K562 (cell line): ENCODE data around the gene MXRA7. TPM values are rescaled to one million over a fixed set of nuclear protein-coding genes. Genes with fewer than 3 reads are reported as not detected.

Source experiments
- ATAC-seq: fragments of 200-7000 bp; cut with Tn5 transposase; 3 replicates; pipeline ENCODE4 v1.9.1; 2020; ENCODE audit warnings: moderate library complexity
- BruUV-seq: library from RNA; stranded (reverse); fragments of 400-500 nt; replicated peaks from 2 replicates; lab custom pipeline; 2021; lab: Mats Ljungman, UMichigan
- CTCF ChIA-PET: fragments of 300-600 bp; formaldehyde crosslinking; extraction: SDS; loops from one replicate; lab custom pipeline; 2021; ENCODE audit warnings: low intra/inter-chr PET ratio; lab: Yijun Ruan, JAX
- POLR2A ChIA-PET: fragments of 300-600, 350-650 bp; sonication (Branson Sonifier 250); formaldehyde crosslinking; extraction: SDS; loops from one replicate; lab custom pipeline; 2021; ENCODE audit warnings: antibody characterized with exemption, inconsistent platforms; lab: Yijun Ruan, JAX
- DNase-seq, 4 experiments: peaks; one replicate each; pipeline versions ENCODE4 v3.0.0 to v3.0.0-alpha.2; 2011 to 2018; ENCODE audit warnings: low spot score in 3 of 4, mixed read lengths in 3 of 4; ENCODE audit errors: extremely low read depth in 1 of 4
- FAIRE-seq: peaks from 2 replicates; lab custom pipeline; 2011; peaks lifted over from hg19 to GRCh38; lab: Jason Lieb, UNC
- H2AFZ ChIP-seq: 2 replicates; pipeline ENCODE4 v1.6.0; 2011; ENCODE audit warnings: low read depth, low read length, control low read depth, inconsistent platforms
- H3K27ac ChIP-seq: fragments of 200-600 bp; 3 replicates; pipeline ENCODE4 v1.8.0; 2011; ENCODE audit warnings: low read depth, mild to moderate bottlenecking, control low read depth, inconsistent platforms, low read length, moderate library complexity, mixed read lengths; ENCODE audit errors: extremely low read depth
- H3K27me3 ChIP-seq, 2 experiments: fragments of 300-600 bp in 1 of 2; 2 replicates in 1 of 2; 3 replicates in 1 of 2; pipeline versions ENCODE4 v1.6.0 to v1.8.0; 2011; ENCODE audit warnings: inconsistent platforms in 2 of 2, low read length in 2 of 2, mild to moderate bottlenecking in 1 of 2, mixed read lengths in 1 of 2, moderate library complexity in 1 of 2; ENCODE audit not compliant: control insufficient read depth in 2 of 2, insufficient read depth in 2 of 2
- H3K36me3 ChIP-seq: fragments of 300-600 bp; 3 replicates; pipeline ENCODE4 v1.8.0; 2011; ENCODE audit warnings: mild to moderate bottlenecking, low read length, inconsistent platforms; ENCODE audit not compliant: control insufficient read depth, insufficient read depth
- H3K4me1 ChIP-seq, 2 experiments: fragments of 200-600 bp in 1 of 2; replicated peaks in 1 of 2; 2 replicates in 1 of 2; 3 replicates in 1 of 2; pipeline versions ENCODE4 v1.5.1 to v1.8.0; 2011; ENCODE audit warnings: inconsistent platforms in 2 of 2, low read length in 2 of 2, mild to moderate bottlenecking in 1 of 2, mixed read lengths in 1 of 2, moderate library complexity in 1 of 2; ENCODE audit not compliant: control insufficient read depth in 2 of 2, insufficient read depth in 2 of 2
- H3K4me2 ChIP-seq: 2 replicates; pipeline ENCODE4 v1.6.1; 2011; ENCODE audit warnings: low read length, control low read depth, inconsistent platforms, mixed read lengths; ENCODE audit not compliant: insufficient read depth
- H3K4me3 ChIP-seq: fragments of 200-600 bp; sonication (generic), shearing (Covaris generic); 2 replicates; pipeline ENCODE4 v1.5.1; 2016; ENCODE audit warnings: control low read depth, inconsistent platforms
- H3K79me2 ChIP-seq: fragments of 200-600 bp; 3 replicates; pipeline ENCODE4 v1.8.0; 2011; ENCODE audit warnings: low read length, inconsistent platforms; ENCODE audit not compliant: control insufficient read depth, insufficient read depth
- H3K9ac ChIP-seq, 2 experiments: 2 replicates each; pipeline versions ENCODE4 v1.6.0 to v1.6.1; 2011; ENCODE audit warnings: low read depth in 2 of 2, low read length in 2 of 2, control low read depth in 1 of 2, inconsistent platforms in 1 of 2, mild to moderate bottlenecking in 1 of 2, mixed read lengths in 1 of 2; ENCODE audit not compliant: insufficient read depth in 1 of 2
- H3K9me1 ChIP-seq: one replicate; pipeline ENCODE4 v1.6.0; 2011; ENCODE audit warnings: inconsistent platforms, mild to moderate bottlenecking, low read length, moderate library complexity; ENCODE audit not compliant: control insufficient read depth, insufficient read depth
- H3K9me3 ChIP-seq: replicated peaks from 2 replicates; pipeline ENCODE4 v1.5.1; 2011; ENCODE audit warnings: low read depth, low read length, inconsistent platforms; ENCODE audit not compliant: control insufficient read depth, insufficient read depth
- H4K20me1 ChIP-seq: replicated peaks from 2 replicates; pipeline ENCODE4 v1.6.1; 2011; ENCODE audit warnings: low read length, inconsistent platforms, mixed read lengths; ENCODE audit not compliant: control insufficient read depth, insufficient read depth
- ASH1L ChIP-seq: fragments of 450-650 bp; IDR thresholded peaks from 2 replicates; pipeline ENCODE4 v1.6.1; 2018; ENCODE audit warnings: borderline replicate concordance, mild to moderate bottlenecking, low read depth; ENCODE audit not compliant: partially characterized antibody
- BRD9 ChIP-seq: fragments of 450-650 bp; IDR thresholded peaks from 2 replicates; pipeline ENCODE4 v1.6.1; 2018; ENCODE audit warnings: low read depth; ENCODE audit not compliant: partially characterized antibody
- EHMT2 ChIP-seq: fragments of 450-650 bp; IDR thresholded peaks from 2 replicates; pipeline ENCODE4 v1.6.1; 2018; ENCODE audit warnings: antibody characterized with exemption
- HMG20A ChIP-seq: fragments of 450-650 bp; formaldehyde crosslinking; conservative IDR thresholded peaks from 2 replicates; pipeline ENCODE4 v1.4.0; 2020; ENCODE audit warnings: mild to moderate bottlenecking, mixed read lengths
- PCBP1 ChIP-seq: fragments of 200-400 bp; formaldehyde crosslinking; IDR thresholded peaks from 2 replicates; pipeline ENCODE4 v1.6.1; 2018; ENCODE audit warnings: mild to moderate bottlenecking, low read depth, low read length; ENCODE audit not compliant: poor library complexity, severe bottlenecking
- PPARD ChIP-seq: fragments of 250-450 bp; sonication (Bioruptor Pico); IDR thresholded peaks from 2 replicates; pipeline ENCODE4 v1.8.0; 2022; ENCODE audit warnings: inconsistent platforms, mild to moderate bottlenecking, moderate library complexity
- SRF ChIP-seq, 2 experiments: fragments of 250-450, 450-650 bp in 1 of 2; sonication (Bioruptor Pico) in 1 of 2; sonication (generic) in 1 of 2; formaldehyde crosslinking; IDR thresholded peaks; 2 replicates each; pipeline versions ENCODE4 v1.5.0 to v1.5.1; 2020 to 2022; ENCODE audit warnings: mild to moderate bottlenecking in 1 of 2, missing genetic modification reagents in 1 of 2
- TCFL5 ChIP-seq: fragments of 250-450 bp; sonication (Bioruptor Pico); conservative IDR thresholded peaks from 2 replicates; pipeline ENCODE4 v1.6.1; 2021; ENCODE audit warnings: mild to moderate bottlenecking, moderate library complexity, matching md5 sums
- ZNF785 ChIP-seq: fragments of 250-450 bp; sonication (Bioruptor Pico); IDR thresholded peaks from 2 replicates; pipeline ENCODE4 v1.4.0; 2020; ENCODE audit warnings: mild to moderate bottlenecking
- WGBS: fragments of 100-300 bp; shearing (Covaris generic); methylation state at CpG from one replicate; pipeline ENCODE4 v1.1.6; 2016; ENCODE audit warnings: low coverage, mixed read lengths; ENCODE audit not compliant: insufficient coverage; ENCODE audit errors: missing lambda C conversion rate; 5-methylcytosine and 5-hydroxymethylcytosine counted together
- in situ Hi-C: fragments of 300-500 bp; cut with MboI; formaldehyde crosslinking; loops from 4 replicates; pipeline ENCODE4 v1.15.0; 2018; ENCODE audit warnings: inconsistent platforms, mixed read lengths
- intact Hi-C: fragments of 100-400 bp; cut with micrococcal nuclease; formaldehyde crosslinking; loops from 2 replicates; pipeline ENCODE4 v1.14.2; 2022
- polyA plus RNA-seq, 8 experiments: library from polyadenylated mRNA; depleted of rRNA in 4 of 8; stranded (reverse) in 5 of 8; unstranded in 3 of 8; fragments of >200 nt; fragmentation: Nextera tagmentation in 2 of 8; fragmentation: Illumina TruSeq in 1 of 8; extraction: Ambion mirVana in 2 of 8; extraction: Trizol in 1 of 8; gene quantifications; 2 replicates each; pipeline versions ENCODE4 v1.2.1 to v1.2.3, GENCODE V29; 2011 to 2014; ENCODE audit warnings: inconsistent platforms in 1 of 8, missing spikeins in 1 of 8
- total RNA-seq, 7 experiments: library from RNA; depleted of rRNA in 6 of 7; stranded (reverse); fragments of >200 nt in 6 of 7; fragmentation: Illumina TruSeq in 2 of 7; extraction: Trizol in 2 of 7; gene quantifications; 2 replicates each; pipeline versions ENCODE4 v1.2.1 to v1.2.3, GENCODE V29; 2011 to 2021; ENCODE audit warnings: low replicate concordance in 1 of 7
- TF ChIP-seq, protein P1 (sequence below), 2 experiments: fragments of 150-350 bp in 1 of 2; IDR thresholded peaks; 2 replicates each; pipeline ENCODE4 v1.6.1; 2012 to 2016; ENCODE audit warnings: low read depth in 2 of 2, low read length in 2 of 2, mild to moderate bottlenecking in 1 of 2, moderate library complexity in 1 of 2
- TF ChIP-seq, protein P2 (sequence below): fragments of 250-450 bp; sonication (Bioruptor Pico); IDR thresholded peaks from 2 replicates; pipeline ENCODE4 v1.8.0; 2022; ENCODE audit warnings: inconsistent platforms
- TF ChIP-seq, protein P3 (sequence below): fragments of 450-650 bp; formaldehyde crosslinking; conservative IDR thresholded peaks from 2 replicates; pipeline ENCODE4 v1.4.0; 2022; ENCODE audit warnings: mild to moderate bottlenecking, missing genetic modification characterization

The MXRA7 gene
- total and polyA plus RNA-seq, 9 of the 15 experiments (the other 6 are each of a cell fraction or from before 2014, with no cell fraction given), result 2.6 to 38.4 (median 14.3) TPM

DNA sequence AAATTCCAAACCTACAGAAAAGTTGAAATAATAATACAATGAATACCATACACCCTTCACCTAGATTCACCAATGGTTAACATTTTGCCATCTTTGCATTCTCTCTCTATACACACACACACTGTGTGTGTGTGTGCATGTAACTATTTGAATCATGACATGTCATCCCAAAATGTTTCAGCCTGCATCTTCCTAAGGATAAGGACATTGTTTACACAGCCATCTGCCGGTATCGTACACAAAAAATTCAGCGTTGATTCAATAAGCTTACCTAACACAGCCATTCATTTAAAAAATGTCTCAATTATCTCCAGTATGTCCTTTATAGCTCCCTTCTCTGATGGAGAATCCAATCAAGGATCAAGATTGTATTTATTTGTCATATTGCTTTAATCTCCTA is 3.9 kb downstream of the MXRA7 start:
- TF ChIP-seq ASH1L, result no peak
- no peak for TF ChIP-seq TCFL5
- no peak for TF ChIP-seq EHMT2
- no peak for TF ChIP-seq HMG20A
- TF ChIP-seq PPARD (CRISPR knock-in tag), result no peak
- TF ChIP-seq, protein P1, sequence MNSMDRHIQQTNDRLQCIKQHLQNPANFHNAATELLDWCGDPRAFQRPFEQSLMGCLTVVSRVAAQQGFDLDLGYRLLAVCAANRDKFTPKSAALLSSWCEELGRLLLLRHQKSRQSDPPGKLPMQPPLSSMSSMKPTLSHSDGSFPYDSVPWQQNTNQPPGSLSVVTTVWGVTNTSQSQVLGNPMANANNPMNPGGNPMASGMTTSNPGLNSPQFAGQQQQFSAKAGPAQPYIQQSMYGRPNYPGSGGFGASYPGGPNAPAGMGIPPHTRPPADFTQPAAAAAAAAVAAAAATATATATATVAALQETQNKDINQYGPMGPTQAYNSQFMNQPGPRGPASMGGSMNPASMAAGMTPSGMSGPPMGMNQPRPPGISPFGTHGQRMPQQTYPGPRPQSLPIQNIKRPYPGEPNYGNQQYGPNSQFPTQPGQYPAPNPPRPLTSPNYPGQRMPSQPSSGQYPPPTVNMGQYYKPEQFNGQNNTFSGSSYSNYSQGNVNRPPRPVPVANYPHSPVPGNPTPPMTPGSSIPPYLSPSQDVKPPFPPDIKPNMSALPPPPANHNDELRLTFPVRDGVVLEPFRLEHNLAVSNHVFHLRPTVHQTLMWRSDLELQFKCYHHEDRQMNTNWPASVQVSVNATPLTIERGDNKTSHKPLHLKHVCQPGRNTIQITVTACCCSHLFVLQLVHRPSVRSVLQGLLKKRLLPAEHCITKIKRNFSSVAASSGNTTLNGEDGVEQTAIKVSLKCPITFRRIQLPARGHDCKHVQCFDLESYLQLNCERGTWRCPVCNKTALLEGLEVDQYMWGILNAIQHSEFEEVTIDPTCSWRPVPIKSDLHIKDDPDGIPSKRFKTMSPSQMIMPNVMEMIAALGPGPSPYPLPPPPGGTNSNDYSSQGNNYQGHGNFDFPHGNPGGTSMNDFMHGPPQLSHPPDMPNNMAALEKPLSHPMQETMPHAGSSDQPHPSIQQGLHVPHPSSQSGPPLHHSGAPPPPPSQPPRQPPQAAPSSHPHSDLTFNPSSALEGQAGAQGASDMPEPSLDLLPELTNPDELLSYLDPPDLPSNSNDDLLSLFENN (IDR thresholded peaks at IDR 0.05; ENCODE audit: low read depth in 2 of 2, low read length in 2 of 2), result no peak
- no peak for TF ChIP-seq SRF (CRISPR knock-in tag; IDR thresholded peaks at IDR 0.05)
- no peak for TF ChIP-seq PCBP1
- TF ChIP-seq, protein P2, sequence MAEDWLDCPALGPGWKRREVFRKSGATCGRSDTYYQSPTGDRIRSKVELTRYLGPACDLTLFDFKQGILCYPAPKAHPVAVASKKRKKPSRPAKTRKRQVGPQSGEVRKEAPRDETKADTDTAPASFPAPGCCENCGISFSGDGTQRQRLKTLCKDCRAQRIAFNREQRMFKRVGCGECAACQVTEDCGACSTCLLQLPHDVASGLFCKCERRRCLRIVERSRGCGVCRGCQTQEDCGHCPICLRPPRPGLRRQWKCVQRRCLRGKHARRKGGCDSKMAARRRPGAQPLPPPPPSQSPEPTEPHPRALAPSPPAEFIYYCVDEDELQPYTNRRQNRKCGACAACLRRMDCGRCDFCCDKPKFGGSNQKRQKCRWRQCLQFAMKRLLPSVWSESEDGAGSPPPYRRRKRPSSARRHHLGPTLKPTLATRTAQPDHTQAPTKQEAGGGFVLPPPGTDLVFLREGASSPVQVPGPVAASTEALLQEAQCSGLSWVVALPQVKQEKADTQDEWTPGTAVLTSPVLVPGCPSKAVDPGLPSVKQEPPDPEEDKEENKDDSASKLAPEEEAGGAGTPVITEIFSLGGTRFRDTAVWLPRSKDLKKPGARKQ, result no peak
- TF ChIP-seq, protein P3, sequence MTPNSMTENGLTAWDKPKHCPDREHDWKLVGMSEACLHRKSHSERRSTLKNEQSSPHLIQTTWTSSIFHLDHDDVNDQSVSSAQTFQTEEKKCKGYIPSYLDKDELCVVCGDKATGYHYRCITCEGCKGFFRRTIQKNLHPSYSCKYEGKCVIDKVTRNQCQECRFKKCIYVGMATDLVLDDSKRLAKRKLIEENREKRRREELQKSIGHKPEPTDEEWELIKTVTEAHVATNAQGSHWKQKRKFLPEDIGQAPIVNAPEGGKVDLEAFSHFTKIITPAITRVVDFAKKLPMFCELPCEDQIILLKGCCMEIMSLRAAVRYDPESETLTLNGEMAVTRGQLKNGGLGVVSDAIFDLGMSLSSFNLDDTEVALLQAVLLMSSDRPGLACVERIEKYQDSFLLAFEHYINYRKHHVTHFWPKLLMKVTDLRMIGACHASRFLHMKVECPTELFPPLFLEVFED (CRISPR knock-in tag), result no peak
- no peak for TF ChIP-seq ZNF785 (CRISPR knock-in tag)
- TF ChIP-seq BRD9, result no peak
- TF ChIP-seq, all 486 proteins: peak for 0
- ATAC-seq (no peak), DNase-seq (no peak), FAIRE-seq (no peak)
- intact Hi-C loops (no loop called here), in situ Hi-C loops (no loop called here)
- Histone ChIP-seq H3K79me2 (no peaks in the 10 kb centered on the region), H3K27ac (no peak overlapping the region), H2AFZ (no peak overlapping the region), H4K20me1 (peaks cover 5% of the 10 kb centered on the region; the same call in 1 of the 2 replicates), H3K9me1 (no peaks in the 10 kb centered on the region), H3K4me2 (no peak overlapping the region), H3K9ac (no peak overlapping the region), H3K36me3 (no peaks in the 10 kb centered on the region), H3K4me3 (no peak overlapping the region), H3K4me1 (peaks cover 23 to 35% of the 10 kb centered on the region in 2 experiments; a peak in 4 of 5 replicates), H3K9me3 (no peaks in the 10 kb centered on the region), H3K27me3 (no peaks in the 10 kb centered on the region)
- 86% methylated on average over 3 of the region's 3 CpGs for WGBS
- ChIA-PET CTCF (no interaction called here), POLR2A (interaction anchor here (1.1 kb wide), 1 partner anchor 11 kb away, joined by 3 read pairs; no protein-coding TSS in a partner anchor)
- no TSS peak for BruUV-seq
